ENCODE results near the gene GIMAP8.

GIMAP8 gene

GRCh38 chr7:150476819-150477631, 26.6 kb downstream of the GIMAP8 start:
- no peaks in the 10 kb centered on the region for H3K36me3 ChIP-seq (ENCODE audit: insufficient read depth, low read length)
- no peaks in the 10 kb centered on the region for H3K79me2 ChIP-seq (ENCODE audit: insufficient read depth, low read length)
- no peaks in the 10 kb centered on the region for H3K4me1 ChIP-seq (ENCODE audit: insufficient read depth, low read length, severe bottlenecking)
- no peak overlapping the region for H3K4me2 ChIP-seq (ENCODE audit: low read length)
- no peaks in the 10 kb centered on the region for H3F3A ChIP-seq (ENCODE audit: insufficient read depth, low read length)
- no peak overlapping the region for H3K27ac ChIP-seq (ENCODE audit: low read depth, low read length, poor library complexity, severe bottlenecking)
- H3K27me3 ChIP-seq (ENCODE audit: insufficient read depth, low read length): peaks cover 15% of the 10 kb centered on the region
- no peaks in the 10 kb centered on the region for H3K9me2 ChIP-seq (ENCODE audit: low read depth, low read length)
- TF ChIP-seq CTCF (IDR thresholded peaks at IDR 0.05; ENCODE audit: low read length) (no peak), EZH2 (IDR thresholded peaks at IDR 0.05; ENCODE audit: borderline replicate concordance, low read length) (no peak)
- no peak overlapping the region for H3K9ac ChIP-seq (ENCODE audit: low read length)
- no peak overlapping the region for H3K4me3 ChIP-seq (ENCODE audit: low read depth, low read length, poor library complexity, severe bottlenecking)
- no peaks in the 10 kb centered on the region for H3K9me3 ChIP-seq (ENCODE audit: low read length)
- H2AFZ ChIP-seq (ENCODE audit: low read length): no peak overlapping the region
- H4K20me1 ChIP-seq (ENCODE audit: insufficient read depth, low read length): no peaks in the 10 kb centered on the region

- Histone ChIP-seq H3K4me1 (ENCODE audit: insufficient read depth, low read length, severe bottlenecking) (no peaks in the 10 kb centered on the region), H3K36me3 (ENCODE audit: insufficient read depth, low read length) (no peaks in the 10 kb centered on the region)
- TF ChIP-seq EZH2 (IDR thresholded peaks at IDR 0.05; ENCODE audit: borderline replicate concordance, low read length) (no peak), CTCF (IDR thresholded peaks at IDR 0.05; ENCODE audit: low read length) (no peak)
Observed at GRCh38 chr7:150479023-150479716, 28.7 kb downstream of the GIMAP8 start.

GRCh38 chr7:150481186-150481920, 30.9 kb downstream of the GIMAP8 start:
- Histone ChIP-seq H3K4me2 (ENCODE audit: low read length) (no peak overlapping the region), H2AFZ (ENCODE audit: low read length) (no peak overlapping the region), H3K4me1 (ENCODE audit: insufficient read depth, low read length, severe bottlenecking) (no peaks in the 10 kb centered on the region), H3K9me2 (ENCODE audit: low read depth, low read length) (no peaks in the 10 kb centered on the region), H3K79me2 (ENCODE audit: insufficient read depth, low read length) (no peaks in the 10 kb centered on the region), H3K27me3 (ENCODE audit: insufficient read depth, low read length) (peaks cover 7% of the 10 kb centered on the region), H3K36me3 (ENCODE audit: insufficient read depth, low read length) (no peaks in the 10 kb centered on the region), H4K20me1 (ENCODE audit: insufficient read depth, low read length) (no peaks in the 10 kb centered on the region), H3K27ac (ENCODE audit: low read depth, low read length, poor library complexity, severe bottlenecking) (no peak overlapping the region), H3K9ac (ENCODE audit: low read length) (no peak overlapping the region), H3K4me3 (ENCODE audit: low read depth, low read length, poor library complexity, severe bottlenecking) (no peak overlapping the region), H3K9me3 (ENCODE audit: low read length) (no peaks in the 10 kb centered on the region), H3F3A (ENCODE audit: insufficient read depth, low read length) (no peaks in the 10 kb centered on the region)
- TF ChIP-seq EZH2 (IDR thresholded peaks at IDR 0.05; ENCODE audit: borderline replicate concordance, low read length) (no peak), CTCF (IDR thresholded peaks at IDR 0.05; ENCODE audit: low read length) (no peak)

More at GRCh38 chr7:150479023-150479716, 28.7 kb downstream of the GIMAP8 start:
- no peak overlapping the region for H3K9ac ChIP-seq (ENCODE audit: low read length)
- H3K9me2 ChIP-seq (ENCODE audit: low read depth, low read length): no peaks in the 10 kb centered on the region
- peaks cover 13% of the 10 kb centered on the region for H3K27me3 ChIP-seq (ENCODE audit: insufficient read depth, low read length)
- no peaks in the 10 kb centered on the region for H3K9me3 ChIP-seq (ENCODE audit: low read length)
- no peak overlapping the region for H3K4me2 ChIP-seq (ENCODE audit: low read length)
- no peaks in the 10 kb centered on the region for H4K20me1 ChIP-seq (ENCODE audit: insufficient read depth, low read length)
- H3F3A ChIP-seq (ENCODE audit: insufficient read depth, low read length): no peaks in the 10 kb centered on the region
- no peak overlapping the region for H2AFZ ChIP-seq (ENCODE audit: low read length)
- no peak overlapping the region for H3K4me3 ChIP-seq (ENCODE audit: low read depth, low read length, poor library complexity, severe bottlenecking)
- H3K27ac ChIP-seq (ENCODE audit: low read depth, low read length, poor library complexity, severe bottlenecking): no peak overlapping the region
- H3K79me2 ChIP-seq (ENCODE audit: insufficient read depth, low read length): no peaks in the 10 kb centered on the region

Data from OCI-LY1 (cell line).